Transverse colon (tissue), 4 donors: ENCODE data around the gene RELN. TPM values are rescaled to one million over a fixed set of nuclear protein-coding genes. Genes with fewer than 3 reads are reported as not detected.

Source experiments
- DNase-seq: peaks from one replicate; pipeline ENCODE4 v3.0.0-alpha.2; 2019
- H3K27ac ChIP-seq, 4 donors: fragments of 200-600 bp; sonication (generic); 2 replicates each; pipeline ENCODE4 v1.5.1; 2016 to 2018; ENCODE audit warnings: inconsistent platforms in 4 of 4
- H3K27me3 ChIP-seq: fragments of 200-600 bp; sonication (generic); 2 replicates; pipeline ENCODE4 v1.5.1; 2017; ENCODE audit warnings: inconsistent platforms
- H3K36me3 ChIP-seq, 4 donors: fragments of 200-600 bp; sonication (generic); 2 replicates each; pipeline ENCODE4 v1.5.1; 2017 to 2019; ENCODE audit warnings: inconsistent platforms in 4 of 4
- H3K4me1 ChIP-seq, 4 donors: fragments of 200-600 bp; sonication (generic); 2 replicates each; pipeline ENCODE4 v1.5.1; 2017 to 2020; ENCODE audit warnings: inconsistent platforms in 4 of 4
- H3K4me3 ChIP-seq, 4 donors: fragments of 200-600 bp; sonication (generic); 1 replicate in 1 of 4; 2 replicates in 3 of 4; pipeline versions ENCODE4 v1.5.1 to v1.6.1; 2017 to 2019; ENCODE audit warnings: inconsistent platforms in 4 of 4
- H3K9me3 ChIP-seq, 2 donors: fragments of 200-600 bp; sonication (generic); 2 replicates each; pipeline ENCODE4 v1.5.1; 2017 to 2019; ENCODE audit warnings: inconsistent platforms in 2 of 2
- CTCF ChIP-seq, 5 experiments: fragments of 200-600 bp in 3 of 5; fragments of 450-650 bp in 2 of 5; sonication (generic) in 3 of 5; IDR thresholded peaks; 1 replicate in 2 of 5; 2 replicates in 3 of 5; pipeline ENCODE4 v1.5.1; 2016 to 2017; ENCODE audit warnings: antibody characterized with exemption in 5 of 5, inconsistent platforms in 3 of 5, mild to moderate bottlenecking in 2 of 5, moderate library complexity in 1 of 5
- EP300 ChIP-seq: sonication (generic); formaldehyde crosslinking; IDR thresholded peaks from one replicate; pipeline ENCODE4 v1.6.1; 2017; ENCODE audit warnings: antibody characterized with exemption, low read depth
- POLR2A ChIP-seq: fragments of 450-650 bp; IDR thresholded peaks from one replicate; pipeline ENCODE4 v1.6.1; 2016; ENCODE audit warnings: antibody characterized with exemption, mild to moderate bottlenecking, moderate library complexity
- POLR2AphosphoS5 ChIP-seq, 3 donors: sonication (generic); formaldehyde crosslinking; IDR thresholded peaks; one replicate each; pipeline ENCODE4 v1.6.1; 2016; ENCODE audit warnings: antibody characterized with exemption in 3 of 3
- WGBS, 2 donors: methylation state at CpG; one replicate each; pipeline ENCODE4 v1.1.5; 2018; ENCODE audit warnings: low coverage in 1 of 2; 5-methylcytosine and 5-hydroxymethylcytosine counted together
- in situ Hi-C, 4 donors: fragments of 200-750 bp; cut with MboI; loops; one replicate each; pipeline versions ENCODE4 v1.15.0 to v1.15.1; 2017; ENCODE audit warnings: low sequenced_read_pairs in 3 of 4, low pct_ligation_motif_present in 1 of 4, low pct_unique_long_range_greater_than_20kb in 1 of 4
- intact Hi-C: fragments of 100-400 bp; cut with DNase I; formaldehyde crosslinking; loops from one replicate; pipeline ENCODE4 v1.15.1; 2023; ENCODE audit warnings: low total_unique reads
- total RNA-seq, 4 donors: library from RNA; depleted of rRNA; stranded (reverse); fragments of >200 nt; gene quantifications; one replicate each; pipeline ENCODE4 v1.1.0, GENCODE V29; 2016

Gene RELN
- total RNA-seq, 4 donors from 2014 or later = 1.00 to 2.7 (median 1.5) TPM; not detected in 1

DNA sequence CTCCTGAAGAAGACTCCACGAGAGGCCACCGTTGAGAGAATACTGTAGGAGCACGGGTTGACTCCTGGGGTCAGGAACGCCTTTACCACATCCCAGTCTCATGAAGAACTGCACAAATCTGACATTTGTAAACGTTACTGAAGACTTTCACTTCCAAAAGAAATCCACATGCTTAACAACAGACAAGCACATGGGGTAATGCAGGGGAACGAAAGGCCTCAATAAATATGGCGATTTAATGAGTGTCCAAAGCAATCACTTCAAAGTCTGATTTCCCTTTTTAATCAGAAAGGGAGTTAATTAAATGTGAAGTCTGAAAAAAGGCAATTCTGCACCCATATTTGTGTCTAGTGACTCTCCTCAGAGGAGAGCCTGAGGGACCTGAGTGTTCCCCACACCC, 449.1 kb downstream of the RELN start:
- Histone ChIP-seq H3K27ac (no peak overlapping the region), H3K27me3 (no peaks in the 10 kb centered on the region), H3K36me3 (no peaks in the 10 kb centered on the region), H3K4me1 (no peaks in the 10 kb centered on the region), H3K9me3 (no peaks in the 10 kb centered on the region), H3K4me3 (no peak overlapping the region)
- TF ChIP-seq POLR2A = no peak
- TF ChIP-seq CTCF (IDR thresholded peaks at IDR 0.05) = no peak
- TF ChIP-seq EP300 = no peak
- TF ChIP-seq POLR2AphosphoS5 (IDR thresholded peaks at IDR 0.05) = no peak
- 81 to 82% methylated on average over 6 to 7 of the region's 7 CpGs for WGBS, 2 donors
- DNase-seq = no peak
- intact Hi-C loops = no loop called here
- in situ Hi-C loops = no loop called here

DNA sequence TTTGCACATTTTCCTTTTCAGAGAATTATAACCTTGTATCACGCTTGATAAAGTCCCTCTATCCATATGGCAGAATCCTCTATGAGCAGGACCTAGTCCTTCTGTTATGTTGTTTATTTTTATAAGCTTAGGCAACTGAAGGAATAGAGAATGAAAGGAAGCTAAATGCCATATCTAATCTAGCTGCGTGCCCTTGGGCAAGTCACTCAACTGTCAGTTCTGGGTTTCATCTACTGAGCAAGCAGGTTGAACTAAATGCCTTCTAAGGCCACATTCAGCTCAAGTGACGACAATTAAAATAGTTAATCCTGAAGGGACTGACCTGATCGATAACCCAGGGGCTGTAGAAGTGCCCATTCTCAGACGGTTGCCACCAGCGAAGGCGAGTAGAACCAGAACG, 449.6 kb downstream of the RELN start:
- Histone ChIP-seq H3K4me1 (no peaks in the 10 kb centered on the region), H3K27ac (no peak overlapping the region), H3K4me3 (no peak overlapping the region), H3K27me3 (no peaks in the 10 kb centered on the region), H3K9me3 (no peaks in the 10 kb centered on the region), H3K36me3 (no peaks in the 10 kb centered on the region)
- intact Hi-C loops = no loop called here
- DNase-seq = no peak
- in situ Hi-C loops = no loop called here
- WGBS, 2 donors = 93% methylated on average over 3 to 8 of the region's 8 CpGs
- TF ChIP-seq CTCF (IDR thresholded peaks at IDR 0.05) (no peak), EP300 (no peak), POLR2AphosphoS5 (IDR thresholded peaks at IDR 0.05) (no peak), POLR2A (no peak)

GRCh38 chr7:103538964-103539709, 450.3 kb downstream of the RELN start:
- TF ChIP-seq POLR2A (no peak), EP300 (no peak), POLR2AphosphoS5 (IDR thresholded peaks at IDR 0.05) (no peak), CTCF (IDR thresholded peaks at IDR 0.05) (no peak)
- intact Hi-C loops = no loop called here
- no peaks in the 10 kb centered on the region for H3K4me1 ChIP-seq
- WGBS, 2 donors = 67 to 69% methylated on average over 5 to 11 of the region's 11 CpGs
- in situ Hi-C loops = no loop called here
- H3K27me3 ChIP-seq = no peaks in the 10 kb centered on the region
- H3K27ac ChIP-seq = no peak overlapping the region
- no peaks in the 10 kb centered on the region for H3K36me3 ChIP-seq
- H3K4me3 ChIP-seq = no peak overlapping the region
- no peaks in the 10 kb centered on the region for H3K9me3 ChIP-seq
- DNase-seq = no peak

DNA sequence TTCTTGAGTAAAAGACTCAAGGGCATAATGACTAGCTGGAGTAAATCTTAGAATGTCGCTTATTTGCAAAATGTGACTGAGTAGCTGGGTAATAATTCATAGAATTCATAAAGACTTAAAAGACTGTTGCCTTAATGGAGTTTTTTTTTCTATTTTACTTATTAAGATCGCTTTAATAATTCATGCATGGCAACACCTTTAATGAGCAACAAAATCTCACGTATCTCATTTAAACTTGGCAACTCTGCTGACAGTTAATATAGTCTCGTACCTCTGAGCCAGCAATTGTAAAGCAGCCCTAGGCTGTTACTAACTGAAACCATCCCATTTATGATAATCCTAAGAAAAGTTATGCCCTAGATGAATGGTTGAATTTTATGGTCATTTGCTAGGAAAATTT, 455.7 kb downstream of the RELN start:
- DNase-seq = no peak
- Histone ChIP-seq H3K4me3 (no peak overlapping the region), H3K4me1 (no peaks in the 10 kb centered on the region), H3K9me3 (no peaks in the 10 kb centered on the region), H3K36me3 (no peaks in the 10 kb centered on the region), H3K27me3 (no peaks in the 10 kb centered on the region), H3K27ac (no peak overlapping the region)
- 80 to 82% methylated on average over 4 of the region's 4 CpGs for WGBS, 2 donors
- intact Hi-C loops = no loop called here
- in situ Hi-C loops = no loop called here
- TF ChIP-seq EP300 = no peak
- no peak for TF ChIP-seq CTCF (IDR thresholded peaks at IDR 0.05)
- TF ChIP-seq POLR2AphosphoS5 (IDR thresholded peaks at IDR 0.05) = no peak
- no peak for TF ChIP-seq POLR2A
